HG03342 (cell line): Measurements from ENCODE around the gene C2CD4D.
A peak's percentile ranks its signal among the peaks of the same experiment; 100 is the strongest.

Experiments
- ATAC-seq: cut with Tn5 transposase; IDR thresholded peaks from one replicate; pipeline ENCODE4 v1.9.1; 2021; ENCODE audit warnings: mild to moderate bottlenecking, moderate library complexity; ENCODE audit not compliant: unreplicated experiment

Gene C2CD4D

DNA sequence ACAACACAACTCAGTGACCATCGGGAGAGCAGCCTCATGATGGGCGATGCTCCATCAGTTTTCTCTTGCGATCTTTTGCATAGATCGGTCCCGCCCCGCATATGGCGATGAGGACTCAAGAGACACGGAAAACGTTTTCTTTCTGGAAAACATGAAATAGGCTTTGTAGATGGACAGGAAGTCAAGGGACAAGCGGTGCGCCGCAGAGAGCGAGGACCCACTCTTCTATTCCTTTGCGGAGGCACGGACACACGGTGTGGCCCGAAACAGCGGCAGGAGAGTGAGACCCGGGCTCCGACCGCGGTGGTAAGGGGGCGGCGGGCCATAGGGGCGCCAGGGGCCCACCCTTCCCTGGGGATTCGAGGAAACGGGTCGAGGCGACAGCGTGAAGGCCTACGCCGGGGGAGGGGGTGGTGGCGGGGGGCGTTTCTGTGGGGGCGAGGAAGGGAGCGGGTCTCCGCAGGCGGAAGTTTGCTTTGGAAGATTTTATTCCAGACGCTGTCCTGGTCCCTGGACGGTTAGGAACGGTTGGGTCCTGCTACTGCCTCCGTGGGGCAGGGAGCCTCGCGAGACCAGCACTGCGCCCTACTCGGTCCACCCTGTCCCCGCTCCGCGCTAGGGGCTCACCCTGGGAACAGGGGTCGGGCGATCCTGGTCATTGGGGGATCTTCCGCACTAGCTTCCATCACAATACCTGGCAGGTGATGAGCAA is 48.5 kb downstream of the C2CD4D start:
- peak; percentile 10 for ATAC-seq

DNA sequence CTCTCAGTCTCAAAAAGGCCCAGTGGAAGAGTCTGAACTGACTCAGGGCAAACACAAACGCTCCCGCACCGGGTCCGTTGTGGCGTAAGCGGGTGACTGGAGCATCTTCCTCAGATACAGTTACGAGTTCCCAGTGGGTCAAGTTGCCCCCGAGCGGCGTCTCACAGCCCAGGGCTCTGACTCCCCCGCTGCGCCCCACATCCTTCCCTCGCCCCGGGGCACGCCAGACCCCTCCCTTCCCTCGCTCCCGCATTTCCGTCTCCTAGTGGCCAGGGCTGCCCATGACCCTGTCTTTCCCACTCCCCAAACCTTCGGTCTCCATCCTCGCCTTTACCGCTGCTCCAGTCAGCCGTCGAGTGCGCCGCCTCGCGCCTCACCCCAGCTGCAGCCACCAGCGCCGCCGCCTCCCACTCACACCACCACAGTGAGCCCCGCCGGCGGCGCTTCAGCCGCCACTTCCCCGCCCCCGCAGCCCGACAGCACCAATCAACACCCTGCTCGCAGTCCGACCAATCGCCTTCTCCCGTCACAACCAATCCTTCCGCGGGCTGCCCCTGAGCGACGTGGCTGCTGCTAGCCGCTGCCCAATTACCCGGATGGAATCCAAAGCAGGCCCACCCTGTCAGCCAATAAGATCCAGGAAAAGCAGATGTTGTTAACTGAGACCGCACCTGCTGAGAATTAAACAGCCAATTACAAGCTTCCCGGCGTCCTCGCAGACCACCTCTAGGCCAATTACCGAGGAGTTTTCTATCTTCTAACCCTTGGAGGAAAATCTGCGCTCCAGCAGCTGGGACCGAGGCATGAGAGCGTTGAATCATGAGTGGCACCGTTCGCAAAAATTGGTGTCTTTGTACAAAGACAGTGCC is 49.3 kb downstream of the C2CD4D start, which contains the start of gene TDRKH:
Gene TDRKH, minus strand, starts transcription at position 430 of the 869 bp plus-strand sequence. CDS start 7,478 bp downstream, outside the sequence.
- peak; percentile 94 for ATAC-seq
